SK-N-SH (cell line): Measurements from ENCODE around the gene SRRM1. TPM values are rescaled to one million over a fixed set of nuclear protein-coding genes. Genes with fewer than 3 reads are reported as not detected.
"Not testable (repeated sequence)": the region's sequence is repeated elsewhere in the genome, so short reads cannot be mapped to it uniquely, and the experiment has no call there.

ENCODE experiments used
- CTCF ChIA-PET: fragments of 300-600, 350-600 bp; formaldehyde crosslinking; extraction: SDS; loops from one replicate; lab custom pipeline; 2021; lab: Yijun Ruan, JAX
- POLR2A ChIA-PET: fragments of 350-600 bp; sonication (Branson Sonifier 250); formaldehyde crosslinking; extraction: SDS; loops from one replicate; lab custom pipeline; 2020; ENCODE audit warnings: antibody characterized with exemption, inconsistent platforms; lab: Yijun Ruan, JAX
- DNase-seq: peaks from one replicate; pipeline ENCODE4 v3.0.0; 2012
- H2AFZ ChIP-seq: fragments of 200-600 bp; sonication (generic); 2 replicates; pipeline ENCODE4 v1.8.1; 2016; ENCODE audit warnings: antibody characterized with exemption, mild to moderate bottlenecking, low read depth
- H3F3A ChIP-seq: fragments of 200-600 bp; sonication (generic); replicated peaks from 2 replicates; pipeline ENCODE3; 2016; ENCODE audit warnings: antibody characterized with exemption, mild to moderate bottlenecking; ENCODE audit not compliant: insufficient read depth
- H3K27ac ChIP-seq, 2 experiments: fragments of 200-500 bp in 1 of 2; fragments of 200-600 bp in 1 of 2; sonication (Bioruptor generic) in 1 of 2; sonication (generic), shearing (Covaris generic) in 1 of 2; 2 replicates each; pipeline versions ENCODE4 v1.5.1 to v1.6.1; 2014 to 2016; ENCODE audit warnings: low read depth in 2 of 2, inconsistent platforms in 1 of 2, low read length in 1 of 2, mild to moderate bottlenecking in 1 of 2, mixed read lengths in 1 of 2
- H3K27me3 ChIP-seq: fragments of 200-600 bp; sonication (generic), shearing (Covaris generic); 2 replicates; pipeline ENCODE4 v1.6.1; 2016; ENCODE audit warnings: mixed run types; ENCODE audit not compliant: insufficient read depth
- H3K36me3 ChIP-seq, 2 experiments: fragments of 200-500 bp in 1 of 2; fragments of 200-600 bp in 1 of 2; sonication (Bioruptor generic) in 1 of 2; sonication (generic) in 1 of 2; replicated peaks in 1 of 2; 2 replicates each; pipeline versions ENCODE3 to v1.5.1; 2014 to 2016; ENCODE audit warnings: low read length in 1 of 2, mild to moderate bottlenecking in 1 of 2; ENCODE audit not compliant: insufficient read depth in 2 of 2, control insufficient read depth in 1 of 2
- H3K4me1 ChIP-seq, 2 experiments: fragments of 200-500 bp in 1 of 2; fragments of 200-600 bp in 1 of 2; sonication (Bioruptor generic) in 1 of 2; sonication (generic), shearing (Covaris generic) in 1 of 2; 2 replicates each; pipeline versions ENCODE4 v1.5.1 to v1.6.1; 2014 to 2016; ENCODE audit warnings: low read depth in 1 of 2, low read length in 1 of 2, mixed run types in 1 of 2; ENCODE audit not compliant: insufficient read depth in 2 of 2, control insufficient read depth in 1 of 2
- H3K4me2 ChIP-seq: fragments of 200-600 bp; sonication (generic), shearing (Covaris generic); 2 replicates; pipeline ENCODE4 v1.6.1; 2017; ENCODE audit warnings: mixed run types
- H3K4me3 ChIP-seq, 2 experiments: fragments of 200-500 bp in 1 of 2; fragments of 200-600 bp in 1 of 2; sonication (Bioruptor generic) in 1 of 2; sonication (generic), shearing (Covaris generic) in 1 of 2; 2 replicates each; pipeline versions ENCODE4 v1.5.1 to v1.8.1; 2014 to 2016; ENCODE audit warnings: low read depth in 2 of 2, inconsistent platforms in 1 of 2, low read length in 1 of 2, mild to moderate bottlenecking in 1 of 2, mixed read lengths in 1 of 2, moderate library complexity in 1 of 2
- H3K79me2 ChIP-seq: fragments of 200-600 bp; sonication (generic); 2 replicates; pipeline ENCODE4 v1.8.1; 2017; ENCODE audit warnings: mild to moderate bottlenecking; ENCODE audit not compliant: insufficient read depth
- H3K9ac ChIP-seq: fragments of 200-600 bp; sonication (generic); 2 replicates; pipeline ENCODE4 v1.6.1; 2017; ENCODE audit warnings: mixed run types
- H3K9me2 ChIP-seq: fragments of 200-600 bp; sonication (generic); 2 replicates; pipeline ENCODE4 v1.6.1; 2017; ENCODE audit warnings: mixed run types
- H3K9me3 ChIP-seq: fragments of 200-600 bp; sonication (generic); 2 replicates; pipeline ENCODE4 v1.6.1; 2017; ENCODE audit warnings: mixed run types, mild to moderate bottlenecking, moderate library complexity
- H4K20me1 ChIP-seq: fragments of 200-600 bp; sonication (generic); 2 replicates; pipeline ENCODE4 v1.6.1; 2017; ENCODE audit warnings: mild to moderate bottlenecking, mixed run types; ENCODE audit not compliant: insufficient read depth
- CHD2 ChIP-seq: fragments of 150-350 bp; IDR thresholded peaks from 2 replicates; pipeline ENCODE4 v1.6.1; 2018; ENCODE audit warnings: low read length; ENCODE audit not compliant: partially characterized antibody
- ELF1 ChIP-seq: IDR thresholded peaks from 2 replicates; pipeline ENCODE4 v1.4.0; 2012
- EP300 ChIP-seq, 2 experiments: IDR thresholded peaks; 2 replicates each; pipeline versions ENCODE4 v1.4.0 to v1.6.1; 2012; ENCODE audit warnings: borderline replicate concordance in 1 of 2, low read depth in 1 of 2, low read length in 1 of 2
- FOSL2 ChIP-seq: IDR thresholded peaks from 2 replicates; pipeline ENCODE4 v1.4.0; 2012; ENCODE audit warnings: low read depth, mild to moderate bottlenecking, moderate library complexity, borderline replicate concordance
- FOXJ3 ChIP-seq: sonication (generic); formaldehyde crosslinking; IDR thresholded peaks from 2 replicates; pipeline ENCODE4 v1.5.1; 2020; ENCODE audit warnings: mild to moderate bottlenecking, missing genetic modification reagents
- FOXM1 ChIP-seq: IDR thresholded peaks from 2 replicates; pipeline ENCODE4 v1.4.0; 2012; ENCODE audit warnings: low read depth, mild to moderate bottlenecking
- MEF2A ChIP-seq: IDR thresholded peaks from 2 replicates; pipeline ENCODE4 v1.4.0; 2012; ENCODE audit warnings: low read depth, borderline replicate concordance
- MXI1 ChIP-seq: IDR thresholded peaks from 2 replicates; pipeline ENCODE4 v1.6.1; 2012; ENCODE audit warnings: mild to moderate bottlenecking, low read depth, low read length, improper control_type of control experiment
- NFIC ChIP-seq: IDR thresholded peaks from 2 replicates; pipeline ENCODE4 v1.4.0; 2012; ENCODE audit warnings: borderline replicate concordance
- NRF1 ChIP-seq: IDR thresholded peaks from 2 replicates; pipeline ENCODE4 v1.6.1; 2012; ENCODE audit warnings: low read depth, mild to moderate bottlenecking, low read length
- PBX3 ChIP-seq: IDR thresholded peaks from 2 replicates; pipeline ENCODE4; 2012
- POLR2AphosphoS5 ChIP-seq: IDR thresholded peaks from 2 replicates; pipeline ENCODE4 v1.6.1; 2012; ENCODE audit warnings: low read depth, low read length
- RAD21 ChIP-seq: IDR thresholded peaks from 2 replicates; pipeline ENCODE4 v1.6.1; 2012; ENCODE audit warnings: mild to moderate bottlenecking, low read length
- RCOR1 ChIP-seq: fragments of 150-350 bp; IDR thresholded peaks from 2 replicates; pipeline ENCODE4 v1.6.1; 2017; ENCODE audit warnings: antibody characterized with exemption, low read length
- RFX5 ChIP-seq: IDR thresholded peaks from 2 replicates; pipeline ENCODE4 v1.6.1; 2012; ENCODE audit warnings: mild to moderate bottlenecking, improper control_type of control experiment, low read length
- SIN3A ChIP-seq: IDR thresholded peaks from 2 replicates; pipeline ENCODE4 v1.6.1; 2012; ENCODE audit warnings: low read depth, mild to moderate bottlenecking, low read length, moderate library complexity, borderline replicate concordance
- SMC3 ChIP-seq: IDR thresholded peaks from 2 replicates; pipeline ENCODE4 v1.6.1; 2012; ENCODE audit warnings: low read depth, low read length, improper control_type of control experiment
- WGBS: methylation state at CpG from one replicate; pipeline ENCODE4 v1.1.6; 2017; ENCODE audit warnings: low lambda C conversion rate; 5-methylcytosine and 5-hydroxymethylcytosine counted together
- polyA plus RNA-seq, 3 experiments: library from polyadenylated mRNA; depleted of rRNA; stranded (reverse); fragments of >200 nt; gene quantifications; 2 replicates each; pipeline ENCODE4 v1.2.3, GENCODE V29; 2012
- TF ChIP-seq, protein P1 (sequence below): fragments of 150-350 bp; IDR thresholded peaks from 2 replicates; pipeline ENCODE4 v1.6.1; 2016; ENCODE audit warnings: mild to moderate bottlenecking, low read depth, low read length
- TF ChIP-seq, protein P2 (sequence below): IDR thresholded peaks from 2 replicates; pipeline ENCODE4 v1.6.1; 2012; ENCODE audit warnings: mild to moderate bottlenecking, low read depth, low read length, moderate library complexity

SRRM1 gene
- polyA plus RNA-seq, 1 of the 3 experiments (the other 2 are of a cell fraction), result 52.3 TPM

- TF ChIP-seq, protein P1, sequence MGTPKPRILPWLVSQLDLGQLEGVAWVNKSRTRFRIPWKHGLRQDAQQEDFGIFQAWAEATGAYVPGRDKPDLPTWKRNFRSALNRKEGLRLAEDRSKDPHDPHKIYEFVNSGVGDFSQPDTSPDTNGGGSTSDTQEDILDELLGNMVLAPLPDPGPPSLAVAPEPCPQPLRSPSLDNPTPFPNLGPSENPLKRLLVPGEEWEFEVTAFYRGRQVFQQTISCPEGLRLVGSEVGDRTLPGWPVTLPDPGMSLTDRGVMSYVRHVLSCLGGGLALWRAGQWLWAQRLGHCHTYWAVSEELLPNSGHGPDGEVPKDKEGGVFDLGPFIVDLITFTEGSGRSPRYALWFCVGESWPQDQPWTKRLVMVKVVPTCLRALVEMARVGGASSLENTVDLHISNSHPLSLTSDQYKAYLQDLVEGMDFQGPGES, result no peak
Observed at GRCh38 chr1:24696041-24696755, 53.1 kb downstream of the SRRM1 start (continued).

DNA sequence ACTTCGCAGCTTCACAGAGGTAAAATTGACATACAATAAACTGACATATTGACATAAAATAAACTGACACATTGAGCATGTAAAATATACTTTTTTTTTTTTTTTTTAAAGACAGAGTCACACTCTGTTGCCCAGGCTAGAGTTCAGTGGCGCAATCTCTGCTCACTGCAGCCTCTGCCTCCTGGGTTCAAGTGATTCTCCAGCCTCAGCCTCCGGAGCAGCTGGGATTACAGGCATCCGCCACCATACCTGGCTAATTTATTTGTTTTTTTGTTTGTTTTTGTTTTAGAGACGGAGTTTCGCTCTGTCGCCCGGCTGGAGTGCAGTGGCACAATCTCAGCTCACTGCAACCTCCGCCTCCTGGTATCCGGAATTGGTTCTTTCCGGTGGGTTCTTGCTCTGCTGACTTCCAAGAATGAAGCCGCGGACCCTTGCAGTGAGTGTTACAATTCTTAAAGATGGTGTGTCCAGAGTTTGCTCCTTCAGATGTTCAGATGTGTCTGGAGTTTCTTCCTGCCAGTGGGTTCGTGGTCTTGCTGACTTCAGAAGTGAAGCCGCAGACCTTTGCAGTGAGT, 53.7 kb downstream of the SRRM1 start:
- DNase-seq, result no peak
- no peak overlapping the region for H3K4me2 ChIP-seq
- H2AFZ ChIP-seq, result no peak overlapping the region
- H3K4me1 ChIP-seq, result peaks cover 0 to 24% of the 10 kb centered on the region in 2 experiments; a peak in 1 of 4 replicates
- H3K9me2 ChIP-seq, result no peaks in the 10 kb centered on the region
- WGBS, result 93% methylated on average over 15 of the region's 15 CpGs
- H4K20me1 ChIP-seq, result no peaks in the 10 kb centered on the region
- H3K79me2 ChIP-seq, result no peaks in the 10 kb centered on the region
- ChIA-PET POLR2A (no interaction called here), CTCF (interaction anchor here (1.0 to 3.5 kb wide), 8 partner anchors 8 to 401 kb away, joined by 3 to 20 read pairs (median 4); partner anchors contain the start of gene CLIC4)
- no peak overlapping the region for H3K27ac ChIP-seq
- H3K9ac ChIP-seq, result no peak overlapping the region
- no peak overlapping the region for H3K4me3 ChIP-seq
- TF ChIP-seq PBX3 (no peak), FOXM1 (no peak), MXI1 (no peak), ELF1 (no peak), MEF2A (no peak), FOXJ3 (CRISPR knock-in tag) (no peak), RFX5 (no peak), RCOR1 (no peak), EP300 (IDR thresholded peaks at IDR 0.05; ENCODE audit: borderline replicate concordance in 1 of 2, low read depth in 1 of 2, low read length in 1 of 2) (no peak), SIN3A (no peak), POLR2AphosphoS5 (no peak), CHD2 (no peak), FOSL2 (no peak), NFIC (no peak), RAD21 (no peak), NRF1 (no peak), SMC3 (no peak)
- TF ChIP-seq, protein P2, sequence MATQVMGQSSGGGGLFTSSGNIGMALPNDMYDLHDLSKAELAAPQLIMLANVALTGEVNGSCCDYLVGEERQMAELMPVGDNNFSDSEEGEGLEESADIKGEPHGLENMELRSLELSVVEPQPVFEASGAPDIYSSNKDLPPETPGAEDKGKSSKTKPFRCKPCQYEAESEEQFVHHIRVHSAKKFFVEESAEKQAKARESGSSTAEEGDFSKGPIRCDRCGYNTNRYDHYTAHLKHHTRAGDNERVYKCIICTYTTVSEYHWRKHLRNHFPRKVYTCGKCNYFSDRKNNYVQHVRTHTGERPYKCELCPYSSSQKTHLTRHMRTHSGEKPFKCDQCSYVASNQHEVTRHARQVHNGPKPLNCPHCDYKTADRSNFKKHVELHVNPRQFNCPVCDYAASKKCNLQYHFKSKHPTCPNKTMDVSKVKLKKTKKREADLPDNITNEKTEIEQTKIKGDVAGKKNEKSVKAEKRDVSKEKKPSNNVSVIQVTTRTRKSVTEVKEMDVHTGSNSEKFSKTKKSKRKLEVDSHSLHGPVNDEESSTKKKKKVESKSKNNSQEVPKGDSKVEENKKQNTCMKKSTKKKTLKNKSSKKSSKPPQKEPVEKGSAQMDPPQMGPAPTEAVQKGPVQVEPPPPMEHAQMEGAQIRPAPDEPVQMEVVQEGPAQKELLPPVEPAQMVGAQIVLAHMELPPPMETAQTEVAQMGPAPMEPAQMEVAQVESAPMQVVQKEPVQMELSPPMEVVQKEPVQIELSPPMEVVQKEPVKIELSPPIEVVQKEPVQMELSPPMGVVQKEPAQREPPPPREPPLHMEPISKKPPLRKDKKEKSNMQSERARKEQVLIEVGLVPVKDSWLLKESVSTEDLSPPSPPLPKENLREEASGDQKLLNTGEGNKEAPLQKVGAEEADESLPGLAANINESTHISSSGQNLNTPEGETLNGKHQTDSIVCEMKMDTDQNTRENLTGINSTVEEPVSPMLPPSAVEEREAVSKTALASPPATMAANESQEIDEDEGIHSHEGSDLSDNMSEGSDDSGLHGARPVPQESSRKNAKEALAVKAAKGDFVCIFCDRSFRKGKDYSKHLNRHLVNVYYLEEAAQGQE, result no peak
- TF ChIP-seq, all 33 proteins: peak for 0
- H3K27me3 ChIP-seq, result no peaks in the 10 kb centered on the region
- no peaks in the 10 kb centered on the region for H3K36me3 ChIP-seq
- H3F3A ChIP-seq, result no peaks in the 10 kb centered on the region
- H3K9me3 ChIP-seq, result no peaks in the 10 kb centered on the region

GRCh38 chr1:24697453-24698001, 54.4 kb downstream of the SRRM1 start:
- H2AFZ ChIP-seq, H3K27ac ChIP-seq, H3K9me2 ChIP-seq, H3K4me2 ChIP-seq, H3K36me3 ChIP-seq, H3K9ac ChIP-seq, H4K20me1 ChIP-seq, H3K27me3 ChIP-seq, DNase-seq, H3K4me3 ChIP-seq, H3F3A ChIP-seq, H3K9me3 ChIP-seq, H3K79me2 ChIP-seq, POLR2A ChIA-PET: not testable (repeated sequence)
- H3K4me1 ChIP-seq, result peaks cover 0 to 24% of the 10 kb centered on the region in 2 experiments; a peak in 1 of 4 replicates
- CTCF ChIA-PET, result interaction anchor here (1.4 to 2.6 kb wide), 5 partner anchors 9 to 200 kb away, joined by 3 to 12 read pairs (median 4); no protein-coding TSS in a partner anchor
- WGBS, result 90% methylated on average over 7 of the region's 7 CpGs
